Parathyroid adenoma (tissue), 2 donors: ENCODE results near the gene MFAP3.

Source experiments
- H2AFZ ChIP-seq: fragments of 300-600 bp; sonication (generic); one replicate; pipeline ENCODE4 v1.7.0; 2017; ENCODE audit warnings: antibody characterized with exemption, mild to moderate bottlenecking
- H3K27ac ChIP-seq: fragments of 300-600 bp; sonication (generic); one replicate; pipeline ENCODE4 v1.7.0; 2017
- H3K27me3 ChIP-seq: fragments of 300-600 bp; sonication (generic); one replicate; pipeline ENCODE4 v1.7.0; 2017; ENCODE audit warnings: low read length; ENCODE audit not compliant: control insufficient read depth, insufficient read depth
- H3K36me3 ChIP-seq: fragments of 300-600 bp; sonication (generic); one replicate; pipeline ENCODE4 v1.7.0; 2017; ENCODE audit warnings: low read length; ENCODE audit not compliant: control insufficient read depth, insufficient read depth
- H3K4me1 ChIP-seq: fragments of 300-600 bp; sonication (generic); one replicate; pipeline ENCODE4 v1.7.0; 2017; ENCODE audit warnings: control low read depth
- H3K4me2 ChIP-seq: fragments of 300-600 bp; sonication (generic); one replicate; pipeline ENCODE4 v1.7.0; 2017; ENCODE audit warnings: low read length
- H3K4me3 ChIP-seq: fragments of 300-600 bp; sonication (generic); one replicate; pipeline ENCODE4 v1.7.0; 2017; ENCODE audit warnings: low read depth, low read length
- H3K79me2 ChIP-seq: fragments of 300-600 bp; sonication (generic); one replicate; pipeline ENCODE4 v1.7.0; 2017; ENCODE audit warnings: control low read depth
- H3K9ac ChIP-seq: fragments of 300-600 bp; sonication (generic); one replicate; pipeline ENCODE4 v1.7.0; 2017; ENCODE audit warnings: mild to moderate bottlenecking
- H3K9me3 ChIP-seq: fragments of 300-600 bp; sonication (generic); one replicate; pipeline ENCODE4 v1.7.0; 2017; ENCODE audit warnings: low read length; ENCODE audit not compliant: control insufficient read depth
- CTCF ChIP-seq: fragments of 300-600 bp; sonication (generic); IDR thresholded peaks from one replicate; pipeline ENCODE4 v1.7.0; 2017; ENCODE audit warnings: antibody characterized with exemption, mild to moderate bottlenecking
- donor health status: primary hyperparathyroidism.

Gene MFAP3

GRCh38 chr5:154086146-154086545 lies 47.4 kb downstream of the MFAP3 start:
- H3K79me2 ChIP-seq: no peaks in the 10 kb centered on the region
- no peaks in the 10 kb centered on the region for H3K36me3 ChIP-seq
- no peak overlapping the region for H3K4me2 ChIP-seq
- no peak overlapping the region for H2AFZ ChIP-seq
- TF ChIP-seq CTCF: no peak
- H3K9me3 ChIP-seq: no peaks in the 10 kb centered on the region
- no peak overlapping the region for H3K27ac ChIP-seq
- H3K27me3 ChIP-seq: no peaks in the 10 kb centered on the region
- no peak overlapping the region for H3K9ac ChIP-seq
- H3K4me3 ChIP-seq: no peak overlapping the region
- no peaks in the 10 kb centered on the region for H3K4me1 ChIP-seq

- no peak overlapping the region for H3K4me2 ChIP-seq
- H2AFZ ChIP-seq: no peak overlapping the region
- H3K36me3 ChIP-seq: no peaks in the 10 kb centered on the region
- H3K27ac ChIP-seq: no peak overlapping the region
- no peaks in the 10 kb centered on the region for H3K9me3 ChIP-seq
- no peaks in the 10 kb centered on the region for H3K27me3 ChIP-seq
- TF ChIP-seq CTCF: no peak
- no peaks in the 10 kb centered on the region for H3K79me2 ChIP-seq
- no peak overlapping the region for H3K9ac ChIP-seq
- no peaks in the 10 kb centered on the region for H3K4me1 ChIP-seq
- H3K4me3 ChIP-seq: no peak overlapping the region
These were observed 47.9 kb downstream of the MFAP3 start for GRCh38 chr5:154086641-154087040.

GRCh38 chr5:154087260-154087659 lies 48.5 kb downstream of the MFAP3 start:
- no peaks in the 10 kb centered on the region for H3K79me2 ChIP-seq
- no peaks in the 10 kb centered on the region for H3K4me1 ChIP-seq
- no peak overlapping the region for H3K4me2 ChIP-seq
- H3K9me3 ChIP-seq: no peaks in the 10 kb centered on the region
- no peak overlapping the region for H3K9ac ChIP-seq
- H3K27ac ChIP-seq: no peak overlapping the region
- no peaks in the 10 kb centered on the region for H3K27me3 ChIP-seq
- TF ChIP-seq CTCF: no peak
- no peak overlapping the region for H2AFZ ChIP-seq
- no peaks in the 10 kb centered on the region for H3K36me3 ChIP-seq
- H3K4me3 ChIP-seq: no peak overlapping the region

GRCh38 chr5:154088801-154089200 lies 50.0 kb downstream of the MFAP3 start:
- Histone ChIP-seq H3K4me2 (no peak overlapping the region), H3K4me3 (no peak overlapping the region), H3K9ac (no peak overlapping the region), H3K27ac (no peak overlapping the region), H3K4me1 (no peaks in the 10 kb centered on the region), H3K79me2 (no peaks in the 10 kb centered on the region), H3K27me3 (no peaks in the 10 kb centered on the region), H3K36me3 (no peaks in the 10 kb centered on the region), H2AFZ (no peak overlapping the region), H3K9me3 (no peaks in the 10 kb centered on the region)
- no peak for TF ChIP-seq CTCF

- H3K4me2 ChIP-seq: no peak overlapping the region
- H3K79me2 ChIP-seq: no peaks in the 10 kb centered on the region
- H3K4me1 ChIP-seq: no peaks in the 10 kb centered on the region
- H3K9me3 ChIP-seq: no peaks in the 10 kb centered on the region
- H3K27me3 ChIP-seq: no peaks in the 10 kb centered on the region
- H3K4me3 ChIP-seq: no peak overlapping the region
- no peak overlapping the region for H3K9ac ChIP-seq
- TF ChIP-seq CTCF: no peak
- no peak overlapping the region for H3K27ac ChIP-seq
- no peaks in the 10 kb centered on the region for H3K36me3 ChIP-seq
- no peak overlapping the region for H2AFZ ChIP-seq
These were observed 51.9 kb downstream of the MFAP3 start for GRCh38 chr5:154090656-154091055.
